ENCODE results near the gene LAMB4. TPM values are rescaled to one million over a fixed set of nuclear protein-coding genes. Genes with fewer than 3 reads are reported as not detected.
A peak's percentile ranks its signal among the peaks of the same experiment; 100 is the strongest.

Gene LAMB4
- total and polyA plus RNA-seq, 7 donors, result 0.04 to 2.0 (median 0.14) TPM; not detected in 4

- TF ChIP-seq POLR2AphosphoS5 (IDR thresholded peaks at IDR 0.05) (no peak), EP300 (IDR thresholded peaks at IDR 0.05) (no peak), CTCF (IDR thresholded peaks at IDR 0.05) (no peak), POLR2A (IDR thresholded peaks at IDR 0.05) (no peak)
- H3K9me3 ChIP-seq, result no peaks in the 10 kb centered on the region
- intact Hi-C loops (cut with DNase I), result no loop called here
- WGBS, 2 donors, result 73 to 77% methylated on average over 9 of the region's 9 CpGs
- H3K4me3 ChIP-seq, result no peak overlapping the region
- peak overlapping the region; percentile 66 to 73 (median 69) for H3K27ac ChIP-seq
- DNase-seq, result peak; percentile 50
- no peaks in the 10 kb centered on the region for H3K27me3 ChIP-seq
- H3K36me3 ChIP-seq, result peaks cover 7 to 76% (median 33%) of the 10 kb centered on the region in 4 donors
- peaks cover 0 to 41% (median 36%) of the 10 kb centered on the region in 4 donors for H3K4me1 ChIP-seq
Measured at GRCh38 chr7:107982042-107982840, 147.9 kb downstream of the LAMB4 start.

GRCh38 chr7:107981466-107981865 lies 148.7 kb downstream of the LAMB4 start:
- 76 to 81% methylated on average over 4 of the region's 4 CpGs for whole genome bisulfite sequencing, 2 donors
- H3K36me3 ChIP-seq, result peaks cover 8 to 76% (median 40%) of the 10 kb centered on the region in 4 donors

GRCh38 chr7:107980671-107981190 lies 149.4 kb downstream of the LAMB4 start:
- Histone ChIP-seq H3K27me3 (no peaks in the 10 kb centered on the region), H3K4me1 (peaks cover 0 to 41% (median 36%) of the 10 kb centered on the region in 4 donors), H3K27ac (peak overlapping the region in 3 of 4 donors; percentile 2 to 73 (median 70)), H3K4me3 (no peak overlapping the region), H3K9me3 (no peaks in the 10 kb centered on the region), H3K36me3 (peaks cover 15 to 76% (median 43%) of the 10 kb centered on the region in 4 donors)
- intact Hi-C loops (cut with DNase I), result no loop called here
- 95% methylated on average over 8 of the region's 8 CpGs for WGBS, 2 donors
- no peak for DNase-seq
- TF ChIP-seq EP300 (IDR thresholded peaks at IDR 0.05), result no peak
- no peak for TF ChIP-seq CTCF (IDR thresholded peaks at IDR 0.05)
- TF ChIP-seq POLR2A (IDR thresholded peaks at IDR 0.05), result no peak
- TF ChIP-seq POLR2AphosphoS5 (IDR thresholded peaks at IDR 0.05), result no peak

More at GRCh38 chr7:107981466-107981865, 148.7 kb downstream of the LAMB4 start:
- Histone ChIP-seq H3K27me3 (no peaks in the 10 kb centered on the region), H3K4me3 (no peak overlapping the region), H3K4me1 (peaks cover 0 to 41% (median 36%) of the 10 kb centered on the region in 4 donors), H3K27ac (peak overlapping the region in 3 of 4 donors; percentile 2 to 73 (median 70)), H3K9me3 (no peaks in the 10 kb centered on the region)
- no peak for DNase-seq
- intact Hi-C loops (cut with DNase I), result no loop called here
- TF ChIP-seq POLR2AphosphoS5 (IDR thresholded peaks at IDR 0.05), result no peak
- TF ChIP-seq CTCF (IDR thresholded peaks at IDR 0.05), result no peak
- no peak for TF ChIP-seq POLR2A (IDR thresholded peaks at IDR 0.05)
- no peak for TF ChIP-seq EP300 (IDR thresholded peaks at IDR 0.05)

DNA sequence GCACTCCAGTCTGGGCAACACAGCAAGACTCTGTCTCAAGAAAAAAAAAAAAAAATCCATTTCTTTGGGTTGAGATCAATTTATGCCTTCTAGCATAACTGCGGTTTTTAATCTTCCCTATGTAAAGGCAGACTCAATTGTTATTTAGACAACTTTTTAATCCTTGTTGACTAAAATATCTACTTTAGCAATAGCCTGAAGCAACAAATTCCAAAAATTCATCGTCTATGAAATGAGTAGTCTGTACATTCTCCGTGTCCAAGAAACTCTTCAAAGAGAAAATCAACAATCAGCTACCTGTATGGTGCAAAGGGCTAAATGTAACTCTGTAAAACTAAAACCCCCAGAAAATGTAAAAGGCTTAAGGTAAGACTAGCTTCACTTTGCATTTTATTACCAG lies 150.0 kb downstream of the LAMB4 start:
- no peak overlapping the region for H3K4me3 ChIP-seq
- peak overlapping the region in 1 of 4 donors; percentile 38 for H3K27ac ChIP-seq
- TF ChIP-seq POLR2AphosphoS5 (IDR thresholded peaks at IDR 0.05), result no peak
- no peak for TF ChIP-seq EP300 (IDR thresholded peaks at IDR 0.05)
- no peak for TF ChIP-seq POLR2A (IDR thresholded peaks at IDR 0.05)
- no peak for TF ChIP-seq CTCF (IDR thresholded peaks at IDR 0.05)
- intact Hi-C loops (cut with DNase I), result no loop called here
- 95% methylated on average over 3 of the region's 3 CpGs for WGBS, 2 donors
- H3K4me1 ChIP-seq, result peaks cover 0 to 41% (median 36%) of the 10 kb centered on the region in 4 donors
- H3K9me3 ChIP-seq, result no peaks in the 10 kb centered on the region
- DNase-seq, result no peak
- H3K36me3 ChIP-seq, result peaks cover 16 to 76% (median 44%) of the 10 kb centered on the region in 4 donors
- H3K27me3 ChIP-seq, result no peaks in the 10 kb centered on the region
